ENCODE measurements around the gene TIMM10B. TPM values are rescaled to one million over a fixed set of nuclear protein-coding genes. Genes with fewer than 3 reads are reported as not detected.
"Not testable (repeated sequence)": the region's sequence is repeated elsewhere in the genome, so short reads cannot be mapped to it uniquely, and the experiment has no call there.

TIMM10B gene
- total RNA-seq, 1 donor from 2014 or later = 31.2 TPM

DNA sequence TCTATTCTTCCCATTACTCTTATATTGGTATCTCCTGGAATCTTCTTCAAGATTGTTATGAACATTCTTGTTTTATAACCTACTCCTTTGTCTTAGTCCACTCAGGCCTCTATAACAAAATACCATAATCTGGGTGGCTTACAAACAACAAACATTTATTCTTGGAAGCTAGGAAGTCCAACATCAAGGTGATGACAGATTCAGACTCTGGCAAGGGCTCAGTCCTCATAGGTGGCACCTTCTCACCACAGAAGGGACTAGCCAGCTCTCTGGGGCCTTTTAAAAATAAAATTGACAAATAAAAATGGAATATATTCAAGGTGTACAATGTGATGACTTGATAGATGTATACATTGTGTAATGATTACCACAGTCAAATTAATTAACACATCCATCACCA lies 35.6 kb downstream of the TIMM10B start:
- Mint-ChIP-seq H3K27ac (no peak overlapping the region), H3K4me3 (no peak overlapping the region), H3K27me3 (no peaks in the 10 kb centered on the region), H3K4me1 (ENCODE audit: unreplicated experiment) (no peaks in the 10 kb centered on the region), H3K36me3 (peaks cover 19% of the 10 kb centered on the region), H3K9me3 (no peaks in the 10 kb centered on the region)
- TF ChIP-seq, protein P1, sequence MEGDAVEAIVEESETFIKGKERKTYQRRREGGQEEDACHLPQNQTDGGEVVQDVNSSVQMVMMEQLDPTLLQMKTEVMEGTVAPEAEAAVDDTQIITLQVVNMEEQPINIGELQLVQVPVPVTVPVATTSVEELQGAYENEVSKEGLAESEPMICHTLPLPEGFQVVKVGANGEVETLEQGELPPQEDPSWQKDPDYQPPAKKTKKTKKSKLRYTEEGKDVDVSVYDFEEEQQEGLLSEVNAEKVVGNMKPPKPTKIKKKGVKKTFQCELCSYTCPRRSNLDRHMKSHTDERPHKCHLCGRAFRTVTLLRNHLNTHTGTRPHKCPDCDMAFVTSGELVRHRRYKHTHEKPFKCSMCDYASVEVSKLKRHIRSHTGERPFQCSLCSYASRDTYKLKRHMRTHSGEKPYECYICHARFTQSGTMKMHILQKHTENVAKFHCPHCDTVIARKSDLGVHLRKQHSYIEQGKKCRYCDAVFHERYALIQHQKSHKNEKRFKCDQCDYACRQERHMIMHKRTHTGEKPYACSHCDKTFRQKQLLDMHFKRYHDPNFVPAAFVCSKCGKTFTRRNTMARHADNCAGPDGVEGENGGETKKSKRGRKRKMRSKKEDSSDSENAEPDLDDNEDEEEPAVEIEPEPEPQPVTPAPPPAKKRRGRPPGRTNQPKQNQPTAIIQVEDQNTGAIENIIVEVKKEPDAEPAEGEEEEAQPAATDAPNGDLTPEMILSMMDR (conservative IDR thresholded peaks at IDR 0.05) = no peak
- DNase-seq (ENCODE audit: extremely low spot score, unreplicated experiment) = no peak

DNA sequence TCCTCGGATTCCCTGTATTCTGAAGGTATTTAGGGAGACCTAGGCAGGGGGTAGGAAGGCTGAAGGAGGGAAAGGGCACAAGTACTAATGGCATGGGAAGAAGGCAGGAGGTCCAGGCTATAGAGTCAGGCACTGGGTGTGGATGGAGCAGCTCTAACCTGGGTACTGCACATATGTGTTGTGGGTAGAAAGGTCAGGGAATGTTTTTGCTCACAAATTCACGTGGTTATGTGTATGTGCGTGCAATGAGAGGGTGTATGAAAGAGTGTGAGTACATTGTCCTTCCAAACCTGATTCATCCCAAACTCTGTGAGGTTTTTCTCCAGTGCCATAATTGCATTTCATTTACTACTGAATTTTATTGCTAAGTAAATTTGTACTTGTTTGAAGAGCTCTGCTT lies 39.0 kb downstream of the TIMM10B start:
- Mint-ChIP-seq H3K27me3 (no peaks in the 10 kb centered on the region), H3K4me3 (no peak overlapping the region), H3K27ac (no peak overlapping the region), H3K4me1 (ENCODE audit: unreplicated experiment) (no peaks in the 10 kb centered on the region), H3K9me3 (no peaks in the 10 kb centered on the region), H3K36me3 (peaks cover 11% of the 10 kb centered on the region)
- no peak for DNase-seq (ENCODE audit: extremely low spot score, unreplicated experiment)
- TF ChIP-seq, protein P1 (conservative IDR thresholded peaks at IDR 0.05) = no peak

DNA sequence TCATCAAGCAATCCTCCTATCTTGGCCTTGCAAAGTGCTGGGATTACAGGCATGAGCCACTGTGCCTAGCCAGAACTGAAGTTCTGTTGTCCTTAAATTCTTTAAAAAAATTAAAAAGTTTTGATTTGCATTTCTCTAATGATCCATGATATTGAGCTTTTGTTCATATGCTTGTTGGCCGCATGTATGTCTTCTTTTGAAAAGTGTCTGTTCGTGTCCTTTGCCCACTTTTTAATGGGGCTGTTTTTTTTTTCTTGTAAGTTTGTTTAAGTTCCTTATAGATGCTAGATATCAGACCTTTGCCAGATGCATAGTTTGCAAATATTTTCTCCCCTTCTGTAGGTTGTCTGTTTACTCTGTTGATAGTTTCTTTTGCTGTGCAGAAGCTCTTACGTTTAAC lies 40.6 kb downstream of the TIMM10B start:
- not testable (repeated sequence) for H3K4me3 Mint-ChIP-seq

DNA sequence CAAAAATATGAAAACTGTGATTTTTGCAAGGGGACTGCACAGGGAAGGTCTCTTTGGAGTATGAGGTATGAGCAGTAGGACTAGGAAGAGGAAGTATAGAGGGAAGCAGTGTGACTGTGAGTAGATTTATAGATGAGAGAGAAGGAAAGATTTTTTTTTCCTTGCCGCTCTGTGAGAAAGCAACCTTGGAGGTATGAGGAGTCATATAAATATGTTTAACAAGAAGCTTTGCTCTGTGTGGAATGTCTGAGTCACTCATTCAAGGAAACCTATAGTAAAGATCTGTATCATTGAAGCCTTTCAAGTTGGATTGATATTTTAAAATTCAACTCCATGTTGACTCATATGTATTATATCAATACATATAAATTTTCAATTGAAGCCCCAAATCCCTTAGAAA lies 42.0 kb downstream of the TIMM10B start:
- no peaks in the 10 kb centered on the region for H3K27me3 Mint-ChIP-seq
- DNase-seq (ENCODE audit: extremely low spot score, unreplicated experiment) = no peak
- TF ChIP-seq, protein P1 (conservative IDR thresholded peaks at IDR 0.05) = no peak
- no peaks in the 10 kb centered on the region for H3K9me3 Mint-ChIP-seq
- H3K36me3 Mint-ChIP-seq = peaks cover 7% of the 10 kb centered on the region
- H3K27ac Mint-ChIP-seq = no peak overlapping the region
- no peak overlapping the region for H3K4me3 Mint-ChIP-seq
- no peaks in the 10 kb centered on the region for H3K4me1 Mint-ChIP-seq (ENCODE audit: unreplicated experiment)

More for the DNA sequence above, 40.6 kb downstream of the TIMM10B start:
- not testable (repeated sequence) for H3K27ac Mint-ChIP-seq; DNase-seq (ENCODE audit: extremely low spot score, unreplicated experiment); H3K9me3 Mint-ChIP-seq; H3K27me3 Mint-ChIP-seq; H3K4me1 Mint-ChIP-seq (ENCODE audit: unreplicated experiment); H3K36me3 Mint-ChIP-seq

DNA sequence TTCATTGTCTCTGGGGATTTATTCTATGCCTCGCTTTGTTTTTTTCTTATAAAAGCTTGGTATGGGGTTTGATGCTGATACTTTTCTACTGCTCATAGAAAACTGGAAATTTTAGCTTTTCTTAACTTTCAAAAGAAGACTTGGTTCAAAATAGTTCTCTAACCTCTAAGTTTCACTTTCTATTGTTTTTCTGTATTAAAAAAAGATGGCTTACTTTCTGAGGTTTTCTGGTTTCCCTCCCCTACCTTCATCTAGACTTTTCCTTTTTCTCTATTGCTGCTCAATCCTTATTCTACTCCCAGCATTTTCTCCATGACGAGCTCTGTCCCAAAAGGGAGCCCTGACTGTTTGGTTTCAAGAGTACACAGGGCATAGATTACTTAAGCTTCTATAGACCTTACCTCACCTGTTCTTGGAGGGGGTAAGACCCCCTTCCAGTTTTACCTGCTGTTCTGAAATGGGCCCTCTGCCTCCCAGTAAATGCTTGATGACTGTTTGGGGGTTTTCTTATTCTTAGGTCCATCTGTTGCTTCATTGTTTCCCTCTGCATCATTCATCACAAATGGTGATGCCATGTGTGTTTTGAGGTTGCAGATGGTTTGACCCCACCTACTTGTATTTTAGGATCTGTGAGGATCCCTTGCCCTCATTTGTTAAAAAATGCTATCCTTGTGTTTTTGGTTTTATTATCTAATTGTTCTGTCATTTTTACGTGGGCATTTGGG lies 45.3 kb downstream of the TIMM10B start:
- H3K4me3 Mint-ChIP-seq = no peak overlapping the region
- no peak overlapping the region for H3K27ac Mint-ChIP-seq
- TF ChIP-seq, protein P1 (conservative IDR thresholded peaks at IDR 0.05) = no peak
- no peaks in the 10 kb centered on the region for H3K9me3 Mint-ChIP-seq
- H3K36me3 Mint-ChIP-seq = no peaks in the 10 kb centered on the region
- DNase-seq (ENCODE audit: extremely low spot score, unreplicated experiment) = no peak
- H3K27me3 Mint-ChIP-seq = no peaks in the 10 kb centered on the region
- no peaks in the 10 kb centered on the region for H3K4me1 Mint-ChIP-seq (ENCODE audit: unreplicated experiment)

DNA sequence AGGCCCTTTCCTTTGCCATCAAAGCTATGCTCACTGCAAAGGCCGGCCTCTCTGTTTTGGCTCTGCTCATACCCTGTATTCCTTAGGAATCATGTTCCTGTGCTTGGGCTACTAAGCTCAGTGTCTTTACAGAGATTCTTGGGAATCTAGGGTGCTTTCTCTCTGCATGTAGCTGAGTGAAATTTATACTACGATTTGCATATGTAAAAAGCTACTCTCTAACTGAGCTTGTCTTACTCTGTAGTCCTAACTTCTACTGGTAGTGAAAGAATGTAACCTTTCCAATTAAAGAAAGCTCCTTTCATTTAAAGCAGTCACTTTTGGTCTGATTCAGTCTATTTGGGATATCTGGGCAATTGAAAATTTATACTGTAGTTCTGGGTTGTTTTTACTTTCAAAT lies 48.0 kb downstream of the TIMM10B start:
- DNase-seq (ENCODE audit: extremely low spot score, unreplicated experiment) = no peak
- Mint-ChIP-seq H3K4me3 (no peak overlapping the region), H3K36me3 (no peaks in the 10 kb centered on the region), H3K4me1 (ENCODE audit: unreplicated experiment) (no peaks in the 10 kb centered on the region), H3K27ac (no peak overlapping the region), H3K27me3 (no peaks in the 10 kb centered on the region), H3K9me3 (no peaks in the 10 kb centered on the region)
- TF ChIP-seq, protein P1 (conservative IDR thresholded peaks at IDR 0.05) = no peak
